ENCODE results near the gene PAQR6. TPM values are rescaled to one million over a fixed set of nuclear protein-coding genes. Genes with fewer than 3 reads are reported as not detected.

Gene PAQR6
- total RNA-seq, 1 experiment from 2014 or later: 15.8 TPM

DNA sequence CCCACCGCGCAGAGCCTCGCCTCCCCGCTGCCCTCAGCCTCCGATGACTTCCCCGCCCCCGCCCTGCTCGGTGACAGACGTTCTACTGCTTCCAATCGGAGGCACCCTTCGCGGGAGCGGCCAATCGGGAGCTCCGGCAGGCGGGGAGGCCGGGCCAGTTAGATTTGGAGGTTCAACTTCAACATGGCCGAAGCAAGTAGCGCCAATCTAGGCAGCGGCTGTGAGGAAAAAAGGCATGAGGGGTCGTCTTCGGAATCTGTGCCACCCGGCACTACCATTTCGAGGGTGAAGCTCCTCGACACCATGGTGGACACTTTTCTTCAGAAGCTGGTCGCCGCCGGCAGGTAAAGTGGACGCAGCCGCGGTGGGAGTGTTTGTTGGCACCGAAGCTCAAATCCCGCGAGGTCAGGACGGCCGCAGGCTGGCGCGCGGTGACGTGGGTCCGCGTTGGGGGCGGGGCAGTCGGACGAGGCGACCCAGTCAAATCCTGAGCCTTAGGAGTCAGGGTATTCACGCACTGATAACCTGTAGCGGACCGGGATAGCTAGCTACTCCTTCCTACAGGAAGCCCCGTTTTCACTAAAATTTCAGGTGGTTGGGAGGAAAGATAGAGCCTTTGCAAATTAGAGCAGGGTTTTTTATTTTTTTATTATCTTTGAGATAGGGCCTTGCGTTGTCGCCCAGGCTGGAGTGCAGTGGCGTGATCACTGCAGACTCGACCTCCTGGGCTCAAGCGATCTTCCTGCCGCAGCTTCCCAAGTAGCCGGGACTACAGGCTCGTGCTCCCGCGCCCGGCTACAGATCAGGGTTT, 34.8 kb downstream of the PAQR6 start, which contains the start of gene PMF1:
Gene PMF1 (plus strand): TSS at position 175 of the 811 bp plus-strand sequence. CDS start 9 bp downstream, at position 184.
- Histone ChIP-seq H4K8ac (replicated peaks; ENCODE audit: insufficient read length, low read depth, low read length) (no peak within 1 kb of the TSS), H4K91ac (ENCODE audit: insufficient read length, low read depth, low read length) (no peak within 1 kb of the TSS), H3K9ac (ENCODE audit: extremely low read depth, insufficient read length, low read length) (peak within 1 kb of the TSS; percentile 99), H4K5ac (ENCODE audit: insufficient read length, low read depth, low read length) (peak within 1 kb of the TSS; percentile 99), H3K4me2 (ENCODE audit: insufficient read depth, insufficient read length, low read length) (peak within 1 kb of the TSS; percentile 73), H3K4me1 (ENCODE audit: insufficient read depth, low read length) (no peaks in the 10 kb centered on the region), H3K27me3 (ENCODE audit: insufficient read depth, low read length) (no peaks in the 10 kb centered on the region), H3K27ac (ENCODE audit: insufficient read length, low read depth, low read length) (peak within 1 kb of the TSS; percentile 91), H2AK5ac (ENCODE audit: insufficient read length, low read length) (peak within 1 kb of the TSS; percentile 1), H3K14ac (ENCODE audit: insufficient read depth, low read length) (peak within 1 kb of the TSS; percentile 100), H3K56ac (ENCODE audit: insufficient read length, low read depth, low read length) (peak within 1 kb of the TSS; percentile 38), H2BK5ac (ENCODE audit: insufficient read length, low read length) (peak within 1 kb of the TSS; percentile 98), H3K4ac (ENCODE audit: low read depth, low read length) (no peak within 1 kb of the TSS; the same call in 1 of the 2 replicates), H3K9me3 (ENCODE audit: control insufficient read depth, low read depth, low read length) (no peaks in the 10 kb centered on the region), H2BK12ac (ENCODE audit: insufficient read length, low read depth, low read length) (no peak within 1 kb of the TSS), H3K18ac (ENCODE audit: insufficient read length, low read depth, low read length) (peak within 1 kb of the TSS; percentile 99), H3K79me1 (ENCODE audit: insufficient read depth, low read depth, low read length, poor library complexity, severe bottlenecking) (no peaks in the 10 kb centered on the region), H3K79me2 (ENCODE audit: insufficient read depth, low read length) (no peaks in the 10 kb centered on the region), H3T11ph (ENCODE audit: low read length) (peak within 1 kb of the TSS; percentile 30), H3K23me2 (ENCODE audit: insufficient read length, low read depth, low read length, poor library complexity, severe bottlenecking) (peaks cover 8% of the 10 kb centered on the region), H2BK20ac (ENCODE audit: low read depth, low read length, poor library complexity, severe bottlenecking) (no peak within 1 kb of the TSS), H4K20me1 (ENCODE audit: control insufficient read depth, insufficient read depth, insufficient read length) (no peaks in the 10 kb centered on the region), H2BK15ac (ENCODE audit: low read depth, low read length) (no peak within 1 kb of the TSS), H2BK120ac (ENCODE audit: low read depth, low read length, poor library complexity, severe bottlenecking) (peak within 1 kb of the TSS; percentile 97), H2AFZ (ENCODE audit: low read length) (no peak within 1 kb of the TSS), H3K23ac (ENCODE audit: insufficient read length, low read depth, low read length) (no peak within 1 kb of the TSS)
- peak; percentile 98 for DNase-seq
- Mint-ChIP-seq H3K27me3 (ENCODE audit: low read depth) (peaks cover 2% of the 10 kb centered on the region; the same call in 1 of the 2 replicates), H3K4me1 (peaks cover 27% of the 10 kb centered on the region in 2 experiments), H3K36me3 (ENCODE audit: insufficient read depth in 1 of 3, low read depth in 3 of 3) (peaks cover 12 to 63% (median 29%) of the 10 kb centered on the region in 3 experiments), H3K27ac (peak within 1 kb of the TSS; percentile 99 to 100 (median 100)), H3K9me3 (no peaks in the 10 kb centered on the region), H3K4me3 (peak within 1 kb of the TSS; percentile 94 to 95)
- no CpG with 5 or more reads among the region's 61 CpGs for WGBS (ENCODE audit: extremely low coverage, insufficient read length, low lambda C conversion rate)
- TF ChIP-seq, protein P1, sequence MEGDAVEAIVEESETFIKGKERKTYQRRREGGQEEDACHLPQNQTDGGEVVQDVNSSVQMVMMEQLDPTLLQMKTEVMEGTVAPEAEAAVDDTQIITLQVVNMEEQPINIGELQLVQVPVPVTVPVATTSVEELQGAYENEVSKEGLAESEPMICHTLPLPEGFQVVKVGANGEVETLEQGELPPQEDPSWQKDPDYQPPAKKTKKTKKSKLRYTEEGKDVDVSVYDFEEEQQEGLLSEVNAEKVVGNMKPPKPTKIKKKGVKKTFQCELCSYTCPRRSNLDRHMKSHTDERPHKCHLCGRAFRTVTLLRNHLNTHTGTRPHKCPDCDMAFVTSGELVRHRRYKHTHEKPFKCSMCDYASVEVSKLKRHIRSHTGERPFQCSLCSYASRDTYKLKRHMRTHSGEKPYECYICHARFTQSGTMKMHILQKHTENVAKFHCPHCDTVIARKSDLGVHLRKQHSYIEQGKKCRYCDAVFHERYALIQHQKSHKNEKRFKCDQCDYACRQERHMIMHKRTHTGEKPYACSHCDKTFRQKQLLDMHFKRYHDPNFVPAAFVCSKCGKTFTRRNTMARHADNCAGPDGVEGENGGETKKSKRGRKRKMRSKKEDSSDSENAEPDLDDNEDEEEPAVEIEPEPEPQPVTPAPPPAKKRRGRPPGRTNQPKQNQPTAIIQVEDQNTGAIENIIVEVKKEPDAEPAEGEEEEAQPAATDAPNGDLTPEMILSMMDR (conservative IDR thresholded peaks at IDR 0.05): no peak
